GM23338 (cell line): ENCODE data around the gene IYD. TPM values are rescaled to one million over a fixed set of nuclear protein-coding genes. Genes with fewer than 3 reads are reported as not detected.

Source experiments
- ATAC-seq: fragments of 200-7000 bp; cut with Tn5 transposase; 3 replicates; pipeline ENCODE4 v1.9.1; 2020
- DNase-seq: peaks from one replicate; pipeline ENCODE4 v3.0.0-alpha.2; 2015; ENCODE audit warnings: low spot score
- H2AFZ ChIP-seq: fragments of 200-600 bp; sonication (generic); 2 replicates; pipeline ENCODE4 v1.8.0; 2016; ENCODE audit warnings: antibody characterized with exemption, mild to moderate bottlenecking, moderate library complexity
- H3F3A ChIP-seq: fragments of 200-600 bp; sonication (generic); replicated peaks from 2 replicates; pipeline ENCODE4 v1.8.0; 2017; ENCODE audit warnings: antibody characterized with exemption, mixed run types, low read depth
- H3K27ac ChIP-seq: fragments of 200-600 bp; sonication (generic); 2 replicates; pipeline ENCODE4 v1.6.1; 2016; ENCODE audit warnings: low read depth
- H3K27me3 ChIP-seq: fragments of 200-600 bp; sonication (generic); 2 replicates; pipeline ENCODE4 v1.8.0; 2016; ENCODE audit warnings: mild to moderate bottlenecking, mixed run types, moderate library complexity; ENCODE audit not compliant: insufficient read depth
- H3K36me3 ChIP-seq: fragments of 200-600 bp; sonication (generic); 2 replicates; pipeline ENCODE4 v1.8.0; 2016; ENCODE audit warnings: mild to moderate bottlenecking; ENCODE audit not compliant: insufficient read depth
- H3K4me1 ChIP-seq: fragments of 200-600 bp; sonication (generic); 2 replicates; pipeline ENCODE4 v1.8.0; 2016; ENCODE audit warnings: mild to moderate bottlenecking, moderate library complexity; ENCODE audit not compliant: insufficient read depth
- H3K4me2 ChIP-seq: fragments of 200-600 bp; sonication (generic); 2 replicates; pipeline ENCODE4 v1.7.1; 2017; ENCODE audit warnings: mixed run types
- H3K4me3 ChIP-seq: fragments of 200-600 bp; sonication (generic); 2 replicates; pipeline ENCODE4 v1.6.1; 2016; ENCODE audit warnings: mixed run types
- H3K79me2 ChIP-seq: fragments of 200-600 bp; sonication (generic); replicated peaks from 2 replicates; pipeline ENCODE4 v1.8.0; 2017; ENCODE audit warnings: mild to moderate bottlenecking; ENCODE audit not compliant: insufficient read depth
- H3K9me2 ChIP-seq: fragments of 200-600 bp; sonication (generic); 2 replicates; pipeline ENCODE4 v1.8.0; 2017; ENCODE audit not compliant: insufficient read depth
- H4K20me1 ChIP-seq: fragments of 200-600 bp; sonication (generic); replicated peaks from 2 replicates; pipeline ENCODE4 v1.8.0; 2017; ENCODE audit warnings: mild to moderate bottlenecking; ENCODE audit not compliant: insufficient read depth
- H3K27ac Mint-ChIP-seq: 2 replicates; pipeline ENCODE4 v1.8.0; 2020; ENCODE audit warnings: inconsistent platforms, mild to moderate bottlenecking, moderate library complexity, mixed read lengths
- H3K27me3 Mint-ChIP-seq: 3 replicates; pipeline ENCODE4 v1.8.0; 2022; ENCODE audit warnings: low read depth, mild to moderate bottlenecking, moderate library complexity, mixed read lengths, inconsistent platforms; ENCODE audit not compliant: insufficient read depth, poor library complexity
- H3K36me3 Mint-ChIP-seq: 3 replicates; pipeline ENCODE4 v1.8.0; 2021; ENCODE audit warnings: low read depth, mild to moderate bottlenecking, inconsistent platforms, moderate library complexity, mixed read lengths
- H3K4me1 Mint-ChIP-seq: 3 replicates; pipeline ENCODE4 v1.8.0; 2020; ENCODE audit warnings: mild to moderate bottlenecking, inconsistent platforms, mixed read lengths
- H3K4me3 Mint-ChIP-seq: 3 replicates; pipeline ENCODE4 v1.8.0; 2021; ENCODE audit warnings: moderate library complexity, mild to moderate bottlenecking, inconsistent platforms, mixed read lengths
- H3K9me3 Mint-ChIP-seq: 3 replicates; pipeline ENCODE4 v1.8.0; 2020; ENCODE audit warnings: moderate library complexity, mild to moderate bottlenecking, inconsistent platforms, mixed read lengths
- CREB1 ChIP-seq: fragments of 250-450 bp; sonication (Bioruptor Pico); IDR thresholded peaks from 2 replicates; pipeline ENCODE4 v1.5.0; 2020; ENCODE audit warnings: low read depth, mild to moderate bottlenecking, moderate library complexity
- EZH2 ChIP-seq: fragments of 200-600 bp; sonication (generic); IDR thresholded peaks from one replicate; pipeline ENCODE4 v1.8.0; 2017; ENCODE audit warnings: antibody characterized with exemption, mild to moderate bottlenecking, low read depth; ENCODE audit not compliant: unreplicated experiment
- EZH2phosphoT487 ChIP-seq: fragments of 200-600 bp; sonication (generic); IDR thresholded peaks from one replicate; pipeline ENCODE4 v1.8.1; 2018; ENCODE audit warnings: antibody characterized with exemption; ENCODE audit not compliant: unreplicated experiment
- JUNB ChIP-seq: IDR thresholded peaks from one replicate; pipeline ENCODE4 v1.6.1; 2016; ENCODE audit warnings: antibody characterized with exemption; ENCODE audit not compliant: unreplicated experiment
- NANOG ChIP-seq: IDR thresholded peaks from 2 replicates; pipeline ENCODE4 v1.6.1; 2016; ENCODE audit warnings: antibody characterized with exemption, borderline replicate concordance
- POLR2AphosphoS5 ChIP-seq: IDR thresholded peaks from 2 replicates; pipeline ENCODE4 v1.6.1; 2016; ENCODE audit warnings: antibody characterized with exemption, low read depth
- REST ChIP-seq: IDR thresholded peaks from one replicate; pipeline ENCODE4 v1.6.1; 2018; ENCODE audit warnings: antibody characterized with exemption; ENCODE audit not compliant: unreplicated experiment
- STAT1 ChIP-seq: IDR thresholded peaks from one replicate; pipeline ENCODE4 v1.6.1; 2016; ENCODE audit warnings: antibody characterized with exemption; ENCODE audit not compliant: unreplicated experiment
- ZNF114 ChIP-seq: fragments of 250-450 bp; sonication (Bioruptor Pico); IDR thresholded peaks from 2 replicates; pipeline ENCODE4 v1.5.0; 2020; ENCODE audit warnings: mild to moderate bottlenecking, moderate library complexity
- ZNF331 ChIP-seq: fragments of 250-450 bp; sonication (Bioruptor Pico); IDR thresholded peaks from 2 replicates; pipeline ENCODE4 v1.5.0; 2020; ENCODE audit warnings: low read depth, mild to moderate bottlenecking, moderate library complexity
- polyA plus RNA-seq: library from polyadenylated mRNA; unstranded; fragments of >200 nt; fragmentation: Nextera tagmentation; extraction: Ambion mirVana; gene quantifications from 2 replicates; pipeline ENCODE4 v1.2.1, GENCODE V29; 2016
- total RNA-seq: library from RNA; depleted of rRNA; stranded (reverse); fragments of >200 nt; shearing (Covaris generic); gene quantifications from 2 replicates; pipeline ENCODE4 v1.2.3, GENCODE V29; 2014
- TF ChIP-seq, protein P1 (sequence below): fragments of 250-450 bp; sonication (Bioruptor Pico); IDR thresholded peaks from 2 replicates; pipeline ENCODE4 v1.5.0; 2020; ENCODE audit warnings: mild to moderate bottlenecking, moderate library complexity
- TF ChIP-seq, protein P2 (sequence below): IDR thresholded peaks from 2 replicates; pipeline ENCODE4 v1.6.1; 2016; ENCODE audit warnings: antibody characterized with exemption
- TF ChIP-seq, protein P3 (sequence below), 2 experiments: fragments of 200-600 bp in 1 of 2; sonication (generic) in 1 of 2; conservative IDR thresholded peaks; 2 replicates each; pipeline versions ENCODE4 v1.5.1 to v1.6.1; 2016 to 2017; ENCODE audit warnings: antibody characterized with exemption in 2 of 2, low read depth in 2 of 2, mild to moderate bottlenecking in 2 of 2, moderate library complexity in 1 of 2

IYD gene
- total and polyA plus RNA-seq, 2 experiments from 2014 or later = not detected

- Histone ChIP-seq H2AFZ (no peak overlapping the region), H3K4me1 (no peaks in the 10 kb centered on the region), H3K9me2 (0 out of 2 replicates have a peak, but pooled peaks cover 7% of the 10 kb centered on the region), H3K36me3 (no peaks in the 10 kb centered on the region), H3K27me3 (no peaks in the 10 kb centered on the region), H3K27ac (no peak overlapping the region), H3K4me2 (no peak overlapping the region), H4K20me1 (no peaks in the 10 kb centered on the region), H3F3A (no peaks in the 10 kb centered on the region), H3K4me3 (no peak overlapping the region), H3K79me2 (no peaks in the 10 kb centered on the region)
- Mint-ChIP-seq H3K4me3 (no peak overlapping the region), H3K27ac (no peak overlapping the region), H3K4me1 (no peaks in the 10 kb centered on the region), H3K36me3 (no peaks in the 10 kb centered on the region), H3K27me3 (peaks cover 2% of the 10 kb centered on the region), H3K9me3 (no peaks in the 10 kb centered on the region)
- ATAC-seq (no peak), DNase-seq (no peak)
- TF ChIP-seq ZNF331 (no peak), NANOG (no peak), EZH2 (no peak), EZH2phosphoT487 (no peak), CREB1 (CRISPR knock-in tag) (no peak), JUNB (no peak), ZNF114 (CRISPR knock-in tag) (no peak), REST (no peak), POLR2AphosphoS5 (no peak), STAT1 (no peak)
- TF ChIP-seq, protein P1, sequence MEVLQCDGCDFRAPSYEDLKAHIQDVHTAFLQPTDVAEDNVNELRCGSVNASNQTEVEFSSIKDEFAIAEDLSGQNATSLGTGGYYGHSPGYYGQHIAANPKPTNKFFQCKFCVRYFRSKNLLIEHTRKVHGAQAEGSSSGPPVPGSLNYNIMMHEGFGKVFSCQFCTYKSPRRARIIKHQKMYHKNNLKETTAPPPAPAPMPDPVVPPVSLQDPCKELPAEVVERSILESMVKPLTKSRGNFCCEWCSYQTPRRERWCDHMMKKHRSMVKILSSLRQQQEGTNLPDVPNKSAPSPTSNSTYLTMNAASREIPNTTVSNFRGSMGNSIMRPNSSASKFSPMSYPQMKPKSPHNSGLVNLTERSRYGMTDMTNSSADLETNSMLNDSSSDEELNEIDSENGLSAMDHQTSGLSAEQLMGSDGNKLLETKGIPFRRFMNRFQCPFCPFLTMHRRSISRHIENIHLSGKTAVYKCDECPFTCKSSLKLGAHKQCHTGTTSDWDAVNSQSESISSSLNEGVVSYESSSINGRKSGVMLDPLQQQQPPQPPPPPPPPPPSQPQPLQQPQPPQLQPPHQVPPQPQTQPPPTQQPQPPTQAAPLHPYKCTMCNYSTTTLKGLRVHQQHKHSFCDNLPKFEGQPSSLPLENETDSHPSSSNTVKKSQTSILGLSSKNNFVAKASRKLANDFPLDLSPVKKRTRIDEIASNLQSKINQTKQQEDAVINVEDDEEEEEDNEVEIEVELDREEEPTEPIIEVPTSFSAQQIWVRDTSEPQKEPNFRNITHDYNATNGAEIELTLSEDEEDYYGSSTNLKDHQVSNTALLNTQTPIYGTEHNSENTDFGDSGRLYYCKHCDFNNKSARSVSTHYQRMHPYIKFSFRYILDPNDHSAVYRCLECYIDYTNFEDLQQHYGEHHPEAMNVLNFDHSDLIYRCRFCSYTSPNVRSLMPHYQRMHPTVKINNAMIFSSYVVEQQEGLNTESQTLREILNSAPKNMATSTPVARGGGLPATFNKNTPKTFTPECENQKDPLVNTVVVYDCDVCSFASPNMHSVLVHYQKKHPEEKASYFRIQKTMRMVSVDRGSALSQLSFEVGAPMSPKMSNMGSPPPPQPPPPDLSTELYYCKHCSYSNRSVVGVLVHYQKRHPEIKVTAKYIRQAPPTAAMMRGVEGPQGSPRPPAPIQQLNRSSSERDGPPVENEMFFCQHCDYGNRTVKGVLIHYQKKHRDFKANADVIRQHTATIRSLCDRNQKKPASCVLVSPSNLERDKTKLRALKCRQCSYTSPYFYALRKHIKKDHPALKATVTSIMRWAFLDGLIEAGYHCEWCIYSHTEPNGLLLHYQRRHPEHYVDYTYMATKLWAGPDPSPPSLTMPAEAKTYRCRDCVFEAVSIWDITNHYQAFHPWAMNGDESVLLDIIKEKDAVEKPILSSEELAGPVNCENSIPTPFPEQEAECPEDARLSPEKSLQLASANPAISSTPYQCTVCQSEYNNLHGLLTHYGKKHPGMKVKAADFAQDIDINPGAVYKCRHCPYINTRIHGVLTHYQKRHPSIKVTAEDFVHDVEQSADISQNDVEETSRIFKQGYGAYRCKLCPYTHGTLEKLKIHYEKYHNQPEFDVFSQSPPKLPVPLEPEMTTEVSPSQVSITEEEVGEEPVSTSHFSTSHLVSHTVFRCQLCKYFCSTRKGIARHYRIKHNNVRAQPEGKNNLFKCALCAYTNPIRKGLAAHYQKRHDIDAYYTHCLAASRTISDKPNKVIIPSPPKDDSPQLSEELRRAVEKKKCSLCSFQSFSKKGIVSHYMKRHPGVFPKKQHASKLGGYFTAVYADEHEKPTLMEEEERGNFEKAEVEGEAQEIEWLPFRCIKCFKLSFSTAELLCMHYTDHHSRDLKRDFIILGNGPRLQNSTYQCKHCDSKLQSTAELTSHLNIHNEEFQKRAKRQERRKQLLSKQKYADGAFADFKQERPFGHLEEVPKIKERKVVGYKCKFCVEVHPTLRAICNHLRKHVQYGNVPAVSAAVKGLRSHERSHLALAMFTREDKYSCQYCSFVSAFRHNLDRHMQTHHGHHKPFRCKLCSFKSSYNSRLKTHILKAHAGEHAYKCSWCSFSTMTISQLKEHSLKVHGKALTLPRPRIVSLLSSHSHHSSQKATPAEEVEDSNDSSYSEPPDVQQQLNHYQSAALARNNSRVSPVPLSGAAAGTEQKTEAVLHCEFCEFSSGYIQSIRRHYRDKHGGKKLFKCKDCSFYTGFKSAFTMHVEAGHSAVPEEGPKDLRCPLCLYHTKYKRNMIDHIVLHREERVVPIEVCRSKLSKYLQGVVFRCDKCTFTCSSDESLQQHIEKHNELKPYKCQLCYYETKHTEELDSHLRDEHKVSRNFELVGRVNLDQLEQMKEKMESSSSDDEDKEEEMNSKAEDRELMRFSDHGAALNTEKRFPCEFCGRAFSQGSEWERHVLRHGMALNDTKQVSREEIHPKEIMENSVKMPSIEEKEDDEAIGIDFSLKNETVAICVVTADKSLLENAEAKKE (CRISPR knock-in tag) = no peak
- TF ChIP-seq, protein P2, sequence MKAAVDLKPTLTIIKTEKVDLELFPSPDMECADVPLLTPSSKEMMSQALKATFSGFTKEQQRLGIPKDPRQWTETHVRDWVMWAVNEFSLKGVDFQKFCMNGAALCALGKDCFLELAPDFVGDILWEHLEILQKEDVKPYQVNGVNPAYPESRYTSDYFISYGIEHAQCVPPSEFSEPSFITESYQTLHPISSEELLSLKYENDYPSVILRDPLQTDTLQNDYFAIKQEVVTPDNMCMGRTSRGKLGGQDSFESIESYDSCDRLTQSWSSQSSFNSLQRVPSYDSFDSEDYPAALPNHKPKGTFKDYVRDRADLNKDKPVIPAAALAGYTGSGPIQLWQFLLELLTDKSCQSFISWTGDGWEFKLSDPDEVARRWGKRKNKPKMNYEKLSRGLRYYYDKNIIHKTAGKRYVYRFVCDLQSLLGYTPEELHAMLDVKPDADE = no peak
- TF ChIP-seq, protein P3, sequence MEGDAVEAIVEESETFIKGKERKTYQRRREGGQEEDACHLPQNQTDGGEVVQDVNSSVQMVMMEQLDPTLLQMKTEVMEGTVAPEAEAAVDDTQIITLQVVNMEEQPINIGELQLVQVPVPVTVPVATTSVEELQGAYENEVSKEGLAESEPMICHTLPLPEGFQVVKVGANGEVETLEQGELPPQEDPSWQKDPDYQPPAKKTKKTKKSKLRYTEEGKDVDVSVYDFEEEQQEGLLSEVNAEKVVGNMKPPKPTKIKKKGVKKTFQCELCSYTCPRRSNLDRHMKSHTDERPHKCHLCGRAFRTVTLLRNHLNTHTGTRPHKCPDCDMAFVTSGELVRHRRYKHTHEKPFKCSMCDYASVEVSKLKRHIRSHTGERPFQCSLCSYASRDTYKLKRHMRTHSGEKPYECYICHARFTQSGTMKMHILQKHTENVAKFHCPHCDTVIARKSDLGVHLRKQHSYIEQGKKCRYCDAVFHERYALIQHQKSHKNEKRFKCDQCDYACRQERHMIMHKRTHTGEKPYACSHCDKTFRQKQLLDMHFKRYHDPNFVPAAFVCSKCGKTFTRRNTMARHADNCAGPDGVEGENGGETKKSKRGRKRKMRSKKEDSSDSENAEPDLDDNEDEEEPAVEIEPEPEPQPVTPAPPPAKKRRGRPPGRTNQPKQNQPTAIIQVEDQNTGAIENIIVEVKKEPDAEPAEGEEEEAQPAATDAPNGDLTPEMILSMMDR (conservative IDR thresholded peaks at IDR 0.05; ENCODE audit: low read depth in 2 of 2) = no peak
Measured at GRCh38 chr6:150443621-150444020, 74.8 kb downstream of the IYD start.
